Tongue (tissue), 2 donors: Measurements from ENCODE around the gene HSPA1B. TPM values are rescaled to one million over a fixed set of nuclear protein-coding genes. Genes with fewer than 3 reads are reported as not detected.
"Not testable (repeated sequence)": the region's sequence is repeated elsewhere in the genome, so short reads cannot be mapped to it uniquely, and the experiment has no call there.

Source experiments
- DNase-seq: peaks from one replicate; pipeline ENCODE4 v3.0.0-alpha.2; 2015
- total RNA-seq: library from RNA; depleted of rRNA; stranded (reverse); fragments of >200 nt; gene quantifications from one replicate; pipeline ENCODE4 v1.2.3, GENCODE V29; 2014

Gene HSPA1B
- total RNA-seq, 1 donor from 2014 or later: 827 TPM

GRCh38 chr6:31860349-31860748 is 32.8 kb downstream of the HSPA1B start:
- no peak for DNase-seq

GRCh38 chr6:31861150-31861549 is 33.6 kb downstream of the HSPA1B start:
- no peak for DNase-seq

- DNase-seq: no peak
Observed at GRCh38 chr6:31861919-31862343, 34.4 kb downstream of the HSPA1B start.

GRCh38 chr6:31862344-31863235 is 35.1 kb downstream of the HSPA1B start, which contains the start of gene NEU1:
Gene NEU1, minus strand, starts transcription at chr6:31862821. Its CDS starts 45 bp downstream, at chr6:31862776.
- peak; percentile 100 for DNase-seq

GRCh38 chr6:31864123-31864562 is 36.6 kb downstream of the HSPA1B start:
- not testable (repeated sequence) for DNase-seq

- DNase-seq: no peak
Observed at GRCh38 chr6:31864818-31865204, 37.3 kb downstream of the HSPA1B start.

GRCh38 chr6:31865205-31866118 is 37.9 kb downstream of the HSPA1B start:
- no peak for DNase-seq

- DNase-seq: not testable (repeated sequence)
Observed at GRCh38 chr6:31868658-31868971, 41.1 kb downstream of the HSPA1B start.

- DNase-seq: no peak
Observed at GRCh38 chr6:31869343-31869742, 41.8 kb downstream of the HSPA1B start.

GRCh38 chr6:31870385-31870921 is 42.9 kb downstream of the HSPA1B start:
- DNase-seq: no peak

- peak; percentile 34 for DNase-seq
Observed at GRCh38 chr6:31871046-31871659, 43.6 kb downstream of the HSPA1B start.

GRCh38 chr6:31874084-31874670 is 46.6 kb downstream of the HSPA1B start:
- DNase-seq: no peak

- no peak for DNase-seq
Observed at GRCh38 chr6:31874836-31875572, 47.5 kb downstream of the HSPA1B start.

GRCh38 chr6:31875877-31876276 is 48.3 kb downstream of the HSPA1B start:
- DNase-seq: no peak

GRCh38 chr6:31876357-31876756 is 48.8 kb downstream of the HSPA1B start:
- no peak for DNase-seq

GRCh38 chr6:31877125-31877650 is 49.6 kb downstream of the HSPA1B start:
- no peak for DNase-seq

GRCh38 chr6:31877651-31878161 is 50.2 kb downstream of the HSPA1B start:
- no peak for DNase-seq

- no peak for DNase-seq
Observed at GRCh38 chr6:31878222-31878621, 50.7 kb downstream of the HSPA1B start.

GRCh38 chr6:31878726-31879125 is 51.2 kb downstream of the HSPA1B start, which contains the start of gene SLC44A4:
Gene SLC44A4, minus strand, starts transcription at chr6:31878997. Its CDS starts 17 bp downstream, at chr6:31878980.
- no peak for DNase-seq

GRCh38 chr6:31879143-31879542 is 51.6 kb downstream of the HSPA1B start:
- no peak for DNase-seq
